ENCODE measurements around the gene FOXL3. TPM values are rescaled to one million over a fixed set of nuclear protein-coding genes. Genes with fewer than 3 reads are reported as not detected.
A peak's percentile ranks its signal among the peaks of the same experiment; 100 is the strongest.

FOXL3 gene
- total RNA-seq, 1 experiment from 2014 or later, result not detected

DNA sequence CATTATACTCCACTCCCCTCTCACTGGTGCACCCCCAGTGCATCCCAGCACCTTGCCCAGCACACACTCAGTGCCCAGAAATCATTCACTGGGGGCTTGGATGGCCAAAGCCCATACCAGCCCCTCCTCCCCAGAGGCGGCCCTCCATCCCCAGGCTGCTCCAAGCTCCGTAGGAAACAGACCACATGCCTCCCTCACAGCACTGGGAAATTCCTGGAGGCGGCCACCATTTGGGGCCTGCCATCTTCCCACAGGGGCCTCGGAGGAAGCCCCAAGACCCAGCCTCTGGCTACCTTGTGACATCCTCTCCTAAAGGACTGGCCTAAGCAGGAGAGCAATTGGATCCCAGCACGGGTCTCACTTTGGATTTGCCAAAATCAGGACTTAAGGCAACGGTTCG, 49.7 kb downstream of the FOXL3 start:
- ChIA-PET CTCF (interaction anchor here (0.5 kb wide), 1 partner anchor 424 kb away, joined by 3 read pairs; no protein-coding TSS in a partner anchor), POLR2A (no interaction called here)
- H3K36me3 ChIP-seq (ENCODE audit: control insufficient read depth, insufficient read depth, low read length), result no peaks in the 10 kb centered on the region
- H3K27me3 ChIP-seq (ENCODE audit: control insufficient read depth, insufficient read depth, low read length), result no peaks in the 10 kb centered on the region; the same call in 1 of the 2 replicates
- H3K27ac ChIP-seq (ENCODE audit: low read length), result no peak overlapping the region
- TF ChIP-seq, protein P1, sequence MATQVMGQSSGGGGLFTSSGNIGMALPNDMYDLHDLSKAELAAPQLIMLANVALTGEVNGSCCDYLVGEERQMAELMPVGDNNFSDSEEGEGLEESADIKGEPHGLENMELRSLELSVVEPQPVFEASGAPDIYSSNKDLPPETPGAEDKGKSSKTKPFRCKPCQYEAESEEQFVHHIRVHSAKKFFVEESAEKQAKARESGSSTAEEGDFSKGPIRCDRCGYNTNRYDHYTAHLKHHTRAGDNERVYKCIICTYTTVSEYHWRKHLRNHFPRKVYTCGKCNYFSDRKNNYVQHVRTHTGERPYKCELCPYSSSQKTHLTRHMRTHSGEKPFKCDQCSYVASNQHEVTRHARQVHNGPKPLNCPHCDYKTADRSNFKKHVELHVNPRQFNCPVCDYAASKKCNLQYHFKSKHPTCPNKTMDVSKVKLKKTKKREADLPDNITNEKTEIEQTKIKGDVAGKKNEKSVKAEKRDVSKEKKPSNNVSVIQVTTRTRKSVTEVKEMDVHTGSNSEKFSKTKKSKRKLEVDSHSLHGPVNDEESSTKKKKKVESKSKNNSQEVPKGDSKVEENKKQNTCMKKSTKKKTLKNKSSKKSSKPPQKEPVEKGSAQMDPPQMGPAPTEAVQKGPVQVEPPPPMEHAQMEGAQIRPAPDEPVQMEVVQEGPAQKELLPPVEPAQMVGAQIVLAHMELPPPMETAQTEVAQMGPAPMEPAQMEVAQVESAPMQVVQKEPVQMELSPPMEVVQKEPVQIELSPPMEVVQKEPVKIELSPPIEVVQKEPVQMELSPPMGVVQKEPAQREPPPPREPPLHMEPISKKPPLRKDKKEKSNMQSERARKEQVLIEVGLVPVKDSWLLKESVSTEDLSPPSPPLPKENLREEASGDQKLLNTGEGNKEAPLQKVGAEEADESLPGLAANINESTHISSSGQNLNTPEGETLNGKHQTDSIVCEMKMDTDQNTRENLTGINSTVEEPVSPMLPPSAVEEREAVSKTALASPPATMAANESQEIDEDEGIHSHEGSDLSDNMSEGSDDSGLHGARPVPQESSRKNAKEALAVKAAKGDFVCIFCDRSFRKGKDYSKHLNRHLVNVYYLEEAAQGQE (IDR thresholded peaks at IDR 0.05; ENCODE audit: insufficient read depth in 1 of 2, low read depth in 2 of 2, low read length in 1 of 2), result no peak
- TF ChIP-seq SIN3A (IDR thresholded peaks at IDR 0.05; ENCODE audit: borderline replicate concordance, insufficient read depth, low read depth, low read length) (no peak), POLR2AphosphoS5 (IDR thresholded peaks at IDR 0.05; ENCODE audit: low read depth, low read length) (no peak), TCF7L2 (IDR thresholded peaks at IDR 0.05; ENCODE audit: low read depth, low read length) (no peak), CTCF (IDR thresholded peaks at IDR 0.05) (no peak)
- H3K4me1 ChIP-seq (ENCODE audit: control insufficient read depth, insufficient read depth, low read length), result no peaks in the 10 kb centered on the region
- no peaks in the 10 kb centered on the region for H3K9me3 ChIP-seq (ENCODE audit: control insufficient read depth, insufficient read depth, low read depth, low read length)
- no TSS peak for BruUV-seq (replicated peaks)
- no peak for ATAC-seq
- no peak overlapping the region for H3K4me3 ChIP-seq (ENCODE audit: low read depth in 2 of 2, low read length in 2 of 2)
- in situ Hi-C loops (cut with HindIII; ENCODE audit: low pct_unique_long_range_greater_than_20kb, low sequenced_read_pairs), result loop anchor here (10.0 kb wide), 1 partner anchor 155 kb away; no protein-coding TSS in a partner anchor
- DNase-seq (ENCODE audit: low read depth, low spot score), result no peak
- intact Hi-C loops (cut with micrococcal nuclease; ENCODE audit: unreplicated experiment), result no loop called here

DNA sequence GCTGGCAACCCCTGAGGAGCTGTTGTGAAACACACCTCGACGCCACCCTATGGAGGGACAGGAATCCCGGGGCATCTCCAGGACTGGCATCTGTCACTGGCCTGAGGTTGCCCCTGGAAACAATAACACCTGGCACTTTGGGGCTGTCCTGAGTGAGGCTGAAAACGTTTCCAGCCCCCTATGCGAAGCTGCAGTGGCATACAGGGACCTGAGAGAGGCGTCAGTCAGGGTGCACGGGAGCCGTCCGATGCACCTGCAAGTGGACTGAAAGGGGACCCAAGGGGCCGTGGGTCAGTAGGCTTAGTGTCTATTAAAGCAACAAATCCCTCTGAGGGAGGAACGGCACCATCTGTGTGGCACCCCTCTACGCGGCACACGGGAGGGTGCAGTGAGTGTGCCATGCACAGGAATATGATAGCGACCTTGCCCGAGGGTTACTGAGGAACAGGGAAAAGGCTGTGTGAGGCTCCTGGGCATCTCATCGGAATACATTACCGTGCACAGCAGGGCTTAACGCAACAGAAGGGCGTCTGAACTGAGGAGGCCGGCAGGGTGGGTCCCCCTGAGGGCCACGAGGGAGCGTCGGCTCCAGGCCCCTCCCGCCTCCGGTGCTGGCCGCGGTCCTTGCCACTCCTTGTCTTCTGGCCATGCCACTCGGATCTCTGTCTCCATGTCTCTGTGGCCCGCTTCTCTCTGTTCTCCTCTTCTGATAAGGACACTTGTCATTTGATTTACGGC, 50.4 kb downstream of the FOXL3 start:
- intact Hi-C loops (cut with micrococcal nuclease; ENCODE audit: unreplicated experiment) (no loop called here), in situ Hi-C loops (cut with HindIII; ENCODE audit: low pct_unique_long_range_greater_than_20kb, low sequenced_read_pairs) (no loop called here)
- Histone ChIP-seq H3K36me3 (ENCODE audit: control insufficient read depth, insufficient read depth, low read length) (no peaks in the 10 kb centered on the region), H3K4me1 (ENCODE audit: control insufficient read depth, insufficient read depth, low read length) (no peaks in the 10 kb centered on the region), H3K4me3 (ENCODE audit: low read depth in 2 of 2, low read length in 2 of 2) (no peak overlapping the region), H3K9me3 (ENCODE audit: control insufficient read depth, insufficient read depth, low read depth, low read length) (no peaks in the 10 kb centered on the region), H3K27ac (ENCODE audit: low read length) (no peak overlapping the region), H3K27me3 (ENCODE audit: control insufficient read depth, insufficient read depth, low read length) (no peaks in the 10 kb centered on the region; the same call in 1 of the 2 replicates)
- ATAC-seq (peak; percentile 20; the same call in 1 of the 2 replicates), DNase-seq (ENCODE audit: low read depth, low spot score) (no peak)
- POLR2A ChIA-PET, result no interaction called here
- BruUV-seq (replicated peaks), result no TSS peak
- no peak for TF ChIP-seq CTCF (IDR thresholded peaks at IDR 0.05)
- no peak for TF ChIP-seq SIN3A (IDR thresholded peaks at IDR 0.05; ENCODE audit: borderline replicate concordance, insufficient read depth, low read depth, low read length)
- TF ChIP-seq, protein P1 (IDR thresholded peaks at IDR 0.05; ENCODE audit: insufficient read depth in 1 of 2, low read depth in 2 of 2, low read length in 1 of 2), result no peak
- no peak for TF ChIP-seq TCF7L2 (IDR thresholded peaks at IDR 0.05; ENCODE audit: low read depth, low read length)
- no peak for TF ChIP-seq POLR2AphosphoS5 (IDR thresholded peaks at IDR 0.05; ENCODE audit: low read depth, low read length)
- CTCF ChIA-PET, result no interaction called here

Data from Panc1 (cell line).